Mucosa of descending colon (tissue), 3 donors: ENCODE data around the gene ZSWIM4. TPM values are rescaled to one million over a fixed set of nuclear protein-coding genes. Genes with fewer than 3 reads are reported as not detected.

ENCODE experiments used
- ATAC-seq: fragments of 200-7000 bp; cut with Tn5 transposase; one replicate; pipeline ENCODE4 v1.9.1; 2020; ENCODE audit warnings: mild to moderate bottlenecking, moderate library complexity
- DNase-seq, 3 donors: peaks; one replicate each; pipeline ENCODE4 v3.0.0-alpha.2; 2020
- H3K36me3 ChIP-seq: fragments of 200-600 bp; one replicate; pipeline ENCODE4 v1.8.0; 2021; ENCODE audit warnings: low read depth, mild to moderate bottlenecking
- H3K4me1 ChIP-seq: fragments of 200-600 bp; one replicate; pipeline ENCODE4 v1.8.0; 2021; ENCODE audit warnings: low read depth, mild to moderate bottlenecking
- H3K4me3 ChIP-seq: fragments of 200-600 bp; one replicate; pipeline ENCODE4 v1.8.0; 2021; ENCODE audit warnings: mild to moderate bottlenecking
- H3K9me3 ChIP-seq: fragments of 200-600 bp; one replicate; pipeline ENCODE4 v1.8.0; 2021; ENCODE audit warnings: mild to moderate bottlenecking
- CTCF ChIP-seq: fragments of 200-600 bp; IDR thresholded peaks from one replicate; pipeline ENCODE4 v1.8.0; 2022; ENCODE audit warnings: antibody characterized with exemption, mild to moderate bottlenecking
- intact Hi-C, 2 donors: fragments of 100-400 bp; cut with DNase I in 1 of 2; cut with micrococcal nuclease in 1 of 2; formaldehyde crosslinking; loops; one replicate each; pipeline versions ENCODE4 v1.11.0 to v1.11.1; 2022; cut with DNase I, micrococcal nuclease
- total RNA-seq, 3 donors: library from RNA; stranded (reverse); fragmentation: NEBNext Ultra II Directional in 2 of 3; extraction: Animal tissue kit (Norgen Biotek cat#: 25700) in 2 of 3; gene quantifications; one replicate each; pipeline versions ENCODE4 v1.2.1 to v1.2.4, GENCODE V29; 2021 to 2023
- donor health status: DM: no; HTN: no; CAD: no; lungs with moderate emphysema.
- donor health status: DM: no; HTN: no; CAD: no.
- donor health status: DM: no; HTN: yes; CAD: no.

Gene ZSWIM4
- total RNA-seq, 3 donors from 2014 or later = 4.1 to 4.6 (median 4.1) TPM

GRCh38 chr19:13844130-13844631 lies 48.9 kb downstream of the ZSWIM4 start:
- no peak overlapping the region for H3K4me3 ChIP-seq
- H3K9me3 ChIP-seq = no peaks in the 10 kb centered on the region
- no peak for TF ChIP-seq CTCF
- intact Hi-C loops = no loop called here
- ATAC-seq (no peak), DNase-seq (peak; percentile 30 to 71 (median 63))
- H3K4me1 ChIP-seq = peaks cover 46% of the 10 kb centered on the region
- H3K36me3 ChIP-seq = no peaks in the 10 kb centered on the region

GRCh38 chr19:13846557-13847406 lies 51.5 kb downstream of the ZSWIM4 start:
- intact Hi-C loops = no loop called here
- Histone ChIP-seq H3K9me3 (no peaks in the 10 kb centered on the region), H3K4me3 (no peak overlapping the region), H3K36me3 (no peaks in the 10 kb centered on the region), H3K4me1 (peaks cover 44% of the 10 kb centered on the region)
- ATAC-seq (peak; percentile 60), DNase-seq (peak; percentile 89 to 95 (median 91))
- TF ChIP-seq CTCF = no peak

DNA sequence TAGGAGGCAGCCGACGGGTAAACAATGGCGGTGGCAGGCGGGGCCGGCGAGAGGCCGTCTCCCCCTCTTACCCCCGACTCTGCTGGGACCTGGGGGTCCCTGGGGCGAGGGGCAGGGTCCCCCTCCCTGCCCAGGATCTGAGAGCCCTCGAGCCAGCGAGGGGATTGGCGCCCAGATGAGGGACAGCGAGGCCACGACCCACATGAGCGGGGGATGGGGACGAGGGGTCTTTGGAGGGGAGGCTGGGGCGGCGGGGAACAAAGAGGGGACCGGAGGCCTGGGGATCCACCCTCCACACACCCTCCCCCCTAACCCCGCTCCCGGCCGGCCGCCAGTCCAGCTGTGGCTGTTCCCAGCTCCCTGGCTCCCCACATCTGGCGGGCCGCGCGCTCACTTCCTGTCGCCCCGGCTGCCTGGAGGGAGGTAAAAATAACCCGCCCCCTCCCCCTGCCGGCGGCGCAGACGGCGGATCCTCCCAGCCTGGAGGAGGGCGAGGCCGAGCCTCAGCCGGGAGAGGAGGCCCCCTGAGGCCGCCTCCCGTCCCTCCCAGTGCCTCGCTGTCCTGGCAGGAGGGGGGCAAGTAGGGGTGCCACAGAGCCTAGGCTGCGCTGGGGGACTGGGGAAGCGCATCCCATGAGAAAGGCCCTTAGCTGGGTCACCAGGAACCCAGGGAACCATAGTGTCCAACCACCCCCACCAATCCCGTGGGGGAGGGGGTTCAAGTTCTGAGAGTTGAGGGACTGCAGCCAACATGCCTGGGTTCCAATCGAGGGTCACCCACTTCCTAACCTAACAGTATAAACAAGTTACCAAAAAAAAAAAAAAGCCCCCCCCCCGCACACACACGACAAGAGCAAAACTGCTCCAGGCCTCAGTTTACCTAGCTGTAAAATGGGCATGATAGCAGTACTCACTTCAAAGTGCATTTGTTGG lies 52.4 kb downstream of the ZSWIM4 start:
- peak; percentile 91 to 95 (median 94) for DNase-seq
- H3K4me1 ChIP-seq = peaks cover 44% of the 10 kb centered on the region
- intact Hi-C loops = no loop called here

DNA sequence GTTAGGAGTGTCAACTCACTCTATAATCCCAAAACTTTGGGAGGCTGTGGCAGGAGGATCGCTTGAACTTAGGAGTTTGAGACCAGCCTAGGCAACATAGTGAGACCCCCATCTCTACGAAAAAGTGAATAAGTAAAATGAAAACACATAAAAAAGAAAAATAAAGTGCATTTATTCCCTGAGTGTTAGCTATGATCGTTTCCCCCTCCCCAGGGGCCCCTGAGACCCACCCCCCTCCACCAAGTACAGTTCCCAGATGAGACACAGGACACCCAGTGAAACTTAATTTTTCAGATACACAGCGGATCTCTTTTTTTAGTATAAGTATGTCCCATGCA lies 53.1 kb downstream of the ZSWIM4 start:
- TF ChIP-seq CTCF = no peak
- H3K9me3 ChIP-seq = no peaks in the 10 kb centered on the region
- no peaks in the 10 kb centered on the region for H3K36me3 ChIP-seq
- peaks cover 40% of the 10 kb centered on the region for H3K4me1 ChIP-seq
- ATAC-seq (no peak), DNase-seq (no peak)
- intact Hi-C loops = no loop called here
- no peak overlapping the region for H3K4me3 ChIP-seq

More for the DNA sequence above, 52.4 kb downstream of the ZSWIM4 start:
- peak; percentile 56 for ATAC-seq
- H3K36me3 ChIP-seq = no peaks in the 10 kb centered on the region
- TF ChIP-seq CTCF = peak; percentile 29
- no peaks in the 10 kb centered on the region for H3K9me3 ChIP-seq
- peak overlapping the region; percentile 14 for H3K4me3 ChIP-seq

GRCh38 chr19:13848798-13849676 lies 53.8 kb downstream of the ZSWIM4 start:
- no peaks in the 10 kb centered on the region for H3K36me3 ChIP-seq
- ATAC-seq (no peak), DNase-seq (peak; percentile 27 to 53 (median 41))
- intact Hi-C loops = no loop called here
- no peak for TF ChIP-seq CTCF
- H3K9me3 ChIP-seq = no peaks in the 10 kb centered on the region
- H3K4me1 ChIP-seq = peaks cover 37% of the 10 kb centered on the region
- no peak overlapping the region for H3K4me3 ChIP-seq
